Measurements from ENCODE around the gene CACNG7.

Gene CACNG7

GRCh38 chr19:53909471-53910169, 542 bp downstream of the CACNG7 start:
- no peak overlapping the region for H3K9ac ChIP-seq
- TF ChIP-seq CTCF (conservative IDR thresholded peaks at IDR 0.05; ENCODE audit: low read depth, low read length), result no peak
- H3K4me3 ChIP-seq (IDR thresholded peaks at IDR 0.05; ENCODE audit: insufficient read depth, low read depth, low read length), result no peak overlapping the region
- H3K79me2 ChIP-seq (ENCODE audit: insufficient read depth, low read depth), result no peaks in the 10 kb centered on the region
- H4K20me1 ChIP-seq (ENCODE audit: insufficient read depth), result no peaks in the 10 kb centered on the region
- H3K4me2 ChIP-seq, result no peak overlapping the region
- H3K4me1 ChIP-seq (ENCODE audit: low read depth, poor library complexity, severe bottlenecking), result no peaks in the 10 kb centered on the region
- H3K36me3 ChIP-seq (ENCODE audit: insufficient read depth), result no peaks in the 10 kb centered on the region
- H2AFZ ChIP-seq (ENCODE audit: low read depth), result no peak overlapping the region
- no peak overlapping the region for H3K27ac ChIP-seq
- no peaks in the 10 kb centered on the region for H3K27me3 ChIP-seq (ENCODE audit: insufficient read depth, low read depth)

GRCh38 chr19:53910170-53910518, 1.1 kb downstream of the CACNG7 start:
- Histone ChIP-seq H3K4me2 (no peak overlapping the region), H3K27me3 (ENCODE audit: insufficient read depth, low read depth) (no peaks in the 10 kb centered on the region; the same call in 1 of the 2 replicates)
- TF ChIP-seq CTCF (conservative IDR thresholded peaks at IDR 0.05; ENCODE audit: low read depth, low read length), result no peak

GRCh38 chr19:53912653-53913052, 3.6 kb downstream of the CACNG7 start:
- H4K20me1 ChIP-seq (ENCODE audit: insufficient read depth), result no peaks in the 10 kb centered on the region
- no peak overlapping the region for H2AFZ ChIP-seq (ENCODE audit: low read depth)
- H3K27ac ChIP-seq, result no peak overlapping the region
- no peaks in the 10 kb centered on the region; the same call in 1 of the 2 replicates for H3K27me3 ChIP-seq (ENCODE audit: insufficient read depth, low read depth)
- H3K9ac ChIP-seq, result no peak overlapping the region
- H3K79me2 ChIP-seq (ENCODE audit: insufficient read depth, low read depth), result no peaks in the 10 kb centered on the region
- no peaks in the 10 kb centered on the region for H3K36me3 ChIP-seq (ENCODE audit: insufficient read depth)
- no peaks in the 10 kb centered on the region for H3K4me1 ChIP-seq (ENCODE audit: low read depth, poor library complexity, severe bottlenecking)
- no peak overlapping the region for H3K4me3 ChIP-seq (IDR thresholded peaks at IDR 0.05; ENCODE audit: insufficient read depth, low read depth, low read length)
- 0 out of 2 replicates have a peak, but pooled peaks have one; percentile 16 for TF ChIP-seq CTCF (conservative IDR thresholded peaks at IDR 0.05; ENCODE audit: low read depth, low read length)
- no peak overlapping the region for H3K4me2 ChIP-seq

More at GRCh38 chr19:53910170-53910518, 1.1 kb downstream of the CACNG7 start:
- no peaks in the 10 kb centered on the region for H3K4me1 ChIP-seq (ENCODE audit: low read depth, poor library complexity, severe bottlenecking)
- H3K4me3 ChIP-seq (IDR thresholded peaks at IDR 0.05; ENCODE audit: insufficient read depth, low read depth, low read length), result no peak overlapping the region
- no peak overlapping the region for H3K27ac ChIP-seq
- no peak overlapping the region for H3K9ac ChIP-seq
- H2AFZ ChIP-seq (ENCODE audit: low read depth), result no peak overlapping the region
- H3K36me3 ChIP-seq (ENCODE audit: insufficient read depth), result no peaks in the 10 kb centered on the region
- H4K20me1 ChIP-seq (ENCODE audit: insufficient read depth), result no peaks in the 10 kb centered on the region
- no peaks in the 10 kb centered on the region for H3K79me2 ChIP-seq (ENCODE audit: insufficient read depth, low read depth)

GRCh38 chr19:53915000-53915399, 5.9 kb downstream of the CACNG7 start:
- no peaks in the 10 kb centered on the region for H3K36me3 ChIP-seq (ENCODE audit: insufficient read depth)
- no peaks in the 10 kb centered on the region for H3K79me2 ChIP-seq (ENCODE audit: insufficient read depth, low read depth)
- no peak overlapping the region for H2AFZ ChIP-seq (ENCODE audit: low read depth)
- H3K4me3 ChIP-seq (IDR thresholded peaks at IDR 0.05; ENCODE audit: insufficient read depth, low read depth, low read length), result no peak overlapping the region
- no peak overlapping the region for H3K27ac ChIP-seq
- TF ChIP-seq CTCF (conservative IDR thresholded peaks at IDR 0.05; ENCODE audit: low read depth, low read length), result no peak
- no peaks in the 10 kb centered on the region for H3K4me1 ChIP-seq (ENCODE audit: low read depth, poor library complexity, severe bottlenecking)
- no peaks in the 10 kb centered on the region; the same call in 1 of the 2 replicates for H3K27me3 ChIP-seq (ENCODE audit: insufficient read depth, low read depth)
- H3K9ac ChIP-seq, result no peak overlapping the region
- no peak overlapping the region for H3K4me2 ChIP-seq
- H4K20me1 ChIP-seq (ENCODE audit: insufficient read depth), result no peaks in the 10 kb centered on the region

Data from KMS-11 (cell line).